HEK293 (cell line): ENCODE data around the gene ISX.
A peak's percentile ranks its signal among the peaks of the same experiment; 100 is the strongest.

ENCODE experiments used
- CTCF ChIA-PET: fragments of 350-600 bp; formaldehyde crosslinking; extraction: SDS; loops from one replicate; lab custom pipeline; 2021; ENCODE audit warnings: antibody characterized with exemption; lab: Yijun Ruan, JAX
- POLR2A ChIA-PET: fragments of 300-600 bp; formaldehyde crosslinking; extraction: SDS; loops from one replicate; lab custom pipeline; 2020; ENCODE audit warnings: antibody characterized with exemption, inconsistent platforms; lab: Yijun Ruan, JAX
- H3K27ac ChIP-seq: fragments of 200-500 bp; sonication (Bioruptor generic); 2 replicates; pipeline ENCODE4 v1.5.1; 2014; ENCODE audit warnings: low read depth, low read length, control low read depth, inconsistent platforms; ENCODE audit errors: extremely low read depth
- H3K36me3 ChIP-seq, 2 experiments: fragments of 200-500 bp in 1 of 2; sonication (Bioruptor generic) in 1 of 2; 1 replicate in 1 of 2; 2 replicates in 1 of 2; pipeline ENCODE4 v1.5.1; 2014 to 2017; ENCODE audit warnings: inconsistent platforms in 2 of 2, low read length in 2 of 2; ENCODE audit not compliant: control insufficient read depth in 2 of 2, insufficient read depth in 1 of 2
- H3K4me1 ChIP-seq: fragments of 200-500 bp; sonication (Bioruptor generic); 2 replicates; pipeline ENCODE4 v1.5.1; 2014; ENCODE audit warnings: mild to moderate bottlenecking, low read length, inconsistent platforms; ENCODE audit not compliant: control insufficient read depth, insufficient read depth
- H3K4me3 ChIP-seq: 2 replicates; pipeline ENCODE4 v1.5.1; 2011; ENCODE audit warnings: low read depth, mild to moderate bottlenecking, control low read depth, low read length, moderate library complexity
- H3K9me3 ChIP-seq: fragments of 200-500 bp; sonication (Bioruptor generic); 2 replicates; pipeline ENCODE4 v1.5.1; 2014; ENCODE audit warnings: low read depth, low read length, inconsistent platforms; ENCODE audit not compliant: control insufficient read depth, insufficient read depth
- GLI2 ChIP-seq: fragments of 450-650 bp; formaldehyde crosslinking; IDR thresholded peaks from 2 replicates; pipeline ENCODE4; 2017; ENCODE audit warnings: missing biosample characterization, missing genetic modification characterization, low read depth, borderline replicate concordance
- SETDB1 ChIP-seq: IDR thresholded peaks from one replicate; pipeline ENCODE4 v1.6.1; 2017; ENCODE audit warnings: mild to moderate bottlenecking, low read length, moderate library complexity, mixed read lengths; ENCODE audit not compliant: insufficient read length
- ZEB2 ChIP-seq: fragments of 450-650 bp; formaldehyde crosslinking; IDR thresholded peaks from 2 replicates; pipeline ENCODE4 v1.5.1; 2016; ENCODE audit warnings: missing biosample characterization, missing genetic modification characterization
- ZNF157 ChIP-seq: fragments of 450-650 bp; formaldehyde crosslinking; IDR thresholded peaks from 2 replicates; pipeline ENCODE4 v1.5.1; 2016; ENCODE audit warnings: missing biosample characterization, missing genetic modification characterization
- ZNF302 ChIP-seq: fragments of 450-650 bp; formaldehyde crosslinking; IDR thresholded peaks from 2 replicates; pipeline ENCODE4 v1.5.1; 2016; ENCODE audit warnings: missing biosample characterization, missing genetic modification characterization, low read depth
- ZNF350 ChIP-seq: fragments of 450-650 bp; formaldehyde crosslinking; IDR thresholded peaks from 2 replicates; pipeline ENCODE4 v1.5.0; 2017; ENCODE audit warnings: missing biosample characterization, mild to moderate bottlenecking, missing genetic modification characterization
- ZNF423 ChIP-seq: fragments of 450-650 bp; formaldehyde crosslinking; IDR thresholded peaks from 2 replicates; pipeline ENCODE4 v1.5.1; 2016; ENCODE audit warnings: missing biosample characterization, missing genetic modification characterization
- ZNF48 ChIP-seq: fragments of 450-650 bp; formaldehyde crosslinking; IDR thresholded peaks from 2 replicates; pipeline ENCODE4 v1.5.1; 2016; ENCODE audit warnings: missing biosample characterization, missing genetic modification characterization
- ZNF624 ChIP-seq: fragments of 450-650 bp; formaldehyde crosslinking; IDR thresholded peaks from 2 replicates; pipeline ENCODE4 v1.5.1; 2017; ENCODE audit warnings: missing biosample characterization, missing genetic modification characterization
- ZNF629 ChIP-seq: fragments of 450-650 bp; formaldehyde crosslinking; IDR thresholded peaks from 2 replicates; pipeline ENCODE4 v1.5.1; 2017; ENCODE audit warnings: missing biosample characterization, missing genetic modification characterization
- ZNF701 ChIP-seq: fragments of 450-650 bp; formaldehyde crosslinking; IDR thresholded peaks from 2 replicates; pipeline ENCODE4 v1.5.1; 2016; ENCODE audit warnings: missing biosample characterization, missing genetic modification characterization
- ZNF777 ChIP-seq: fragments of 450-650 bp; formaldehyde crosslinking; IDR thresholded peaks from 2 replicates; pipeline ENCODE4 v1.5.1; 2017; ENCODE audit warnings: missing biosample characterization, missing genetic modification characterization, borderline replicate concordance
- TF ChIP-seq, protein P1 (sequence below): fragments of 450-650 bp; formaldehyde crosslinking; IDR thresholded peaks from 2 replicates; pipeline ENCODE4 v1.5.1; 2016; ENCODE audit warnings: missing biosample characterization, missing genetic modification characterization
- TF ChIP-seq, protein P2 (sequence below): fragments of 450-650 bp; formaldehyde crosslinking; IDR thresholded peaks from 2 replicates; pipeline ENCODE4 v1.5.1; 2016; ENCODE audit warnings: missing biosample characterization, missing genetic modification characterization
- TF ChIP-seq, protein P3 (sequence below): fragments of 450-650 bp; formaldehyde crosslinking; IDR thresholded peaks from 2 replicates; pipeline ENCODE4 v1.5.1; 2016; ENCODE audit warnings: missing biosample characterization, missing genetic modification characterization
- TF ChIP-seq, protein P4 (sequence below): fragments of 450-650 bp; formaldehyde crosslinking; IDR thresholded peaks from 2 replicates; pipeline ENCODE4 v1.5.1; 2016; ENCODE audit warnings: missing biosample characterization, missing genetic modification characterization
- TF ChIP-seq, protein P5 (sequence below): fragments of 450-650 bp; formaldehyde crosslinking; IDR thresholded peaks from 2 replicates; pipeline ENCODE4 v1.5.1; 2017; ENCODE audit warnings: missing biosample characterization, missing genetic modification characterization
- TF ChIP-seq, protein P6 (sequence below): fragments of 450-650 bp; formaldehyde crosslinking; IDR thresholded peaks from 2 replicates; pipeline ENCODE4 v1.5.1; 2016; ENCODE audit warnings: missing biosample characterization, missing genetic modification characterization
- TF ChIP-seq, protein P7 (sequence below): fragments of 450-650 bp; formaldehyde crosslinking; conservative IDR thresholded peaks from 2 replicates; pipeline ENCODE4 v1.5.1; 2016; ENCODE audit warnings: low read depth, missing biosample characterization, missing genetic modification characterization

ISX gene

DNA sequence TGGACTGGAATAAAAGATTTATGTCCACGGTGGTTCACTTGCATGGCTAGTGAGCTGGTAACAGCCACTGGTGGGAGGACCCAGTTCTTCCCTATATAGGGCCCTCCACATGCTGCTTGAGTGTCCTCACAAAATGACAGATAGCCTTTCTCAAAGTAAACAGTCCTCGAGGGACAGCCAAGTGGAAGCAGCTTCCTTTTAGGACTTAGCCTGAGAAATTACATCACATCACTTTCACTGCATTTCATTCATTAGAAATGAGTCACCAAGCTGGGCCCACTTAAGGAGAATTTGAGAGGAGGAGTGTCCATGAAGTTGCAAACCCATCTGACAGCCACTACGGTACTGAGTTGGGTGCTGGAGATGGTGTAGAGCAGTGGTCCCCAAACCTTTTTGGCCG lies 7.0 kb downstream of the ISX start:
- H3K27ac ChIP-seq, result no peak overlapping the region
- H3K36me3 ChIP-seq, result no peaks in the 10 kb centered on the region
- H3K9me3 ChIP-seq, result no peaks in the 10 kb centered on the region
- H3K4me3 ChIP-seq, result no peak overlapping the region
- POLR2A ChIA-PET, result no interaction called here
- CTCF ChIA-PET, result interaction anchor here (0.7 kb wide), 1 partner anchor 45 kb away, joined by 3 read pairs; no protein-coding TSS in a partner anchor
- H3K4me1 ChIP-seq, result no peaks in the 10 kb centered on the region
- TF ChIP-seq, protein P1, sequence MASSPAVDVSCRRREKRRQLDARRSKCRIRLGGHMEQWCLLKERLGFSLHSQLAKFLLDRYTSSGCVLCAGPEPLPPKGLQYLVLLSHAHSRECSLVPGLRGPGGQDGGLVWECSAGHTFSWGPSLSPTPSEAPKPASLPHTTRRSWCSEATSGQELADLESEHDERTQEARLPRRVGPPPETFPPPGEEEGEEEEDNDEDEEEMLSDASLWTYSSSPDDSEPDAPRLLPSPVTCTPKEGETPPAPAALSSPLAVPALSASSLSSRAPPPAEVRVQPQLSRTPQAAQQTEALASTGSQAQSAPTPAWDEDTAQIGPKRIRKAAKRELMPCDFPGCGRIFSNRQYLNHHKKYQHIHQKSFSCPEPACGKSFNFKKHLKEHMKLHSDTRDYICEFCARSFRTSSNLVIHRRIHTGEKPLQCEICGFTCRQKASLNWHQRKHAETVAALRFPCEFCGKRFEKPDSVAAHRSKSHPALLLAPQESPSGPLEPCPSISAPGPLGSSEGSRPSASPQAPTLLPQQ (tag by site-specific recombination), result peak; percentile 99
- TF ChIP-seq ZNF48 (tag by site-specific recombination), result no peak
- TF ChIP-seq, protein P2, sequence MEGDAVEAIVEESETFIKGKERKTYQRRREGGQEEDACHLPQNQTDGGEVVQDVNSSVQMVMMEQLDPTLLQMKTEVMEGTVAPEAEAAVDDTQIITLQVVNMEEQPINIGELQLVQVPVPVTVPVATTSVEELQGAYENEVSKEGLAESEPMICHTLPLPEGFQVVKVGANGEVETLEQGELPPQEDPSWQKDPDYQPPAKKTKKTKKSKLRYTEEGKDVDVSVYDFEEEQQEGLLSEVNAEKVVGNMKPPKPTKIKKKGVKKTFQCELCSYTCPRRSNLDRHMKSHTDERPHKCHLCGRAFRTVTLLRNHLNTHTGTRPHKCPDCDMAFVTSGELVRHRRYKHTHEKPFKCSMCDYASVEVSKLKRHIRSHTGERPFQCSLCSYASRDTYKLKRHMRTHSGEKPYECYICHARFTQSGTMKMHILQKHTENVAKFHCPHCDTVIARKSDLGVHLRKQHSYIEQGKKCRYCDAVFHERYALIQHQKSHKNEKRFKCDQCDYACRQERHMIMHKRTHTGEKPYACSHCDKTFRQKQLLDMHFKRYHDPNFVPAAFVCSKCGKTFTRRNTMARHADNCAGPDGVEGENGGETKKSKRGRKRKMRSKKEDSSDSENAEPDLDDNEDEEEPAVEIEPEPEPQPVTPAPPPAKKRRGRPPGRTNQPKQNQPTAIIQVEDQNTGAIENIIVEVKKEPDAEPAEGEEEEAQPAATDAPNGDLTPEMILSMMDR (tag by site-specific recombination), result no peak
- no peak for TF ChIP-seq GLI2 (tag by site-specific recombination)
- TF ChIP-seq, protein P3, sequence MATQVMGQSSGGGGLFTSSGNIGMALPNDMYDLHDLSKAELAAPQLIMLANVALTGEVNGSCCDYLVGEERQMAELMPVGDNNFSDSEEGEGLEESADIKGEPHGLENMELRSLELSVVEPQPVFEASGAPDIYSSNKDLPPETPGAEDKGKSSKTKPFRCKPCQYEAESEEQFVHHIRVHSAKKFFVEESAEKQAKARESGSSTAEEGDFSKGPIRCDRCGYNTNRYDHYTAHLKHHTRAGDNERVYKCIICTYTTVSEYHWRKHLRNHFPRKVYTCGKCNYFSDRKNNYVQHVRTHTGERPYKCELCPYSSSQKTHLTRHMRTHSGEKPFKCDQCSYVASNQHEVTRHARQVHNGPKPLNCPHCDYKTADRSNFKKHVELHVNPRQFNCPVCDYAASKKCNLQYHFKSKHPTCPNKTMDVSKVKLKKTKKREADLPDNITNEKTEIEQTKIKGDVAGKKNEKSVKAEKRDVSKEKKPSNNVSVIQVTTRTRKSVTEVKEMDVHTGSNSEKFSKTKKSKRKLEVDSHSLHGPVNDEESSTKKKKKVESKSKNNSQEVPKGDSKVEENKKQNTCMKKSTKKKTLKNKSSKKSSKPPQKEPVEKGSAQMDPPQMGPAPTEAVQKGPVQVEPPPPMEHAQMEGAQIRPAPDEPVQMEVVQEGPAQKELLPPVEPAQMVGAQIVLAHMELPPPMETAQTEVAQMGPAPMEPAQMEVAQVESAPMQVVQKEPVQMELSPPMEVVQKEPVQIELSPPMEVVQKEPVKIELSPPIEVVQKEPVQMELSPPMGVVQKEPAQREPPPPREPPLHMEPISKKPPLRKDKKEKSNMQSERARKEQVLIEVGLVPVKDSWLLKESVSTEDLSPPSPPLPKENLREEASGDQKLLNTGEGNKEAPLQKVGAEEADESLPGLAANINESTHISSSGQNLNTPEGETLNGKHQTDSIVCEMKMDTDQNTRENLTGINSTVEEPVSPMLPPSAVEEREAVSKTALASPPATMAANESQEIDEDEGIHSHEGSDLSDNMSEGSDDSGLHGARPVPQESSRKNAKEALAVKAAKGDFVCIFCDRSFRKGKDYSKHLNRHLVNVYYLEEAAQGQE (tag by site-specific recombination), result no peak
- TF ChIP-seq ZNF701, result no peak
- TF ChIP-seq, protein P4, sequence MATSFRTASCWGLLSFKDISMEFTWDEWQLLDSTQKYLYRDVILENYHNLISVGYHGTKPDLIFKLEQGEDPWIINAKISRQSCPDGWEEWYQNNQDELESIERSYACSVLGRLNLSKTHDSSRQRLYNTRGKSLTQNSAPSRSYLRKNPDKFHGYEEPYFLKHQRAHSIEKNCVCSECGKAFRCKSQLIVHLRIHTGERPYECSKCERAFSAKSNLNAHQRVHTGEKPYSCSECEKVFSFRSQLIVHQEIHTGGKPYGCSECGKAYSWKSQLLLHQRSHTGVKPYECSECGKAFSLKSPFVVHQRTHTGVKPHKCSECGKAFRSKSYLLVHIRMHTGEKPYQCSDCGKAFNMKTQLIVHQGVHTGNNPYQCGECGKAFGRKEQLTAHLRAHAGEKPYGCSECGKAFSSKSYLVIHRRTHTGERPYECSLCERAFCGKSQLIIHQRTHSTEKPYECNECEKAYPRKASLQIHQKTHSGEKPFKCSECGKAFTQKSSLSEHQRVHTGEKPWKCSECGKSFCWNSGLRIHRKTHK (tag by site-specific recombination), result no peak
- TF ChIP-seq, protein P5, sequence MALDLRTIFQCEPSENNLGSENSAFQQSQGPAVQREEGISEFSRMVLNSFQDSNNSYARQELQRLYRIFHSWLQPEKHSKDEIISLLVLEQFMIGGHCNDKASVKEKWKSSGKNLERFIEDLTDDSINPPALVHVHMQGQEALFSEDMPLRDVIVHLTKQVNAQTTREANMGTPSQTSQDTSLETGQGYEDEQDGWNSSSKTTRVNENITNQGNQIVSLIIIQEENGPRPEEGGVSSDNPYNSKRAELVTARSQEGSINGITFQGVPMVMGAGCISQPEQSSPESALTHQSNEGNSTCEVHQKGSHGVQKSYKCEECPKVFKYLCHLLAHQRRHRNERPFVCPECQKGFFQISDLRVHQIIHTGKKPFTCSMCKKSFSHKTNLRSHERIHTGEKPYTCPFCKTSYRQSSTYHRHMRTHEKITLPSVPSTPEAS, result no peak
- peak; percentile 63; the same call in 1 of the 2 replicates for TF ChIP-seq ZEB2 (tag by site-specific recombination)
- no peak for TF ChIP-seq ZNF302
- TF ChIP-seq, protein P6, sequence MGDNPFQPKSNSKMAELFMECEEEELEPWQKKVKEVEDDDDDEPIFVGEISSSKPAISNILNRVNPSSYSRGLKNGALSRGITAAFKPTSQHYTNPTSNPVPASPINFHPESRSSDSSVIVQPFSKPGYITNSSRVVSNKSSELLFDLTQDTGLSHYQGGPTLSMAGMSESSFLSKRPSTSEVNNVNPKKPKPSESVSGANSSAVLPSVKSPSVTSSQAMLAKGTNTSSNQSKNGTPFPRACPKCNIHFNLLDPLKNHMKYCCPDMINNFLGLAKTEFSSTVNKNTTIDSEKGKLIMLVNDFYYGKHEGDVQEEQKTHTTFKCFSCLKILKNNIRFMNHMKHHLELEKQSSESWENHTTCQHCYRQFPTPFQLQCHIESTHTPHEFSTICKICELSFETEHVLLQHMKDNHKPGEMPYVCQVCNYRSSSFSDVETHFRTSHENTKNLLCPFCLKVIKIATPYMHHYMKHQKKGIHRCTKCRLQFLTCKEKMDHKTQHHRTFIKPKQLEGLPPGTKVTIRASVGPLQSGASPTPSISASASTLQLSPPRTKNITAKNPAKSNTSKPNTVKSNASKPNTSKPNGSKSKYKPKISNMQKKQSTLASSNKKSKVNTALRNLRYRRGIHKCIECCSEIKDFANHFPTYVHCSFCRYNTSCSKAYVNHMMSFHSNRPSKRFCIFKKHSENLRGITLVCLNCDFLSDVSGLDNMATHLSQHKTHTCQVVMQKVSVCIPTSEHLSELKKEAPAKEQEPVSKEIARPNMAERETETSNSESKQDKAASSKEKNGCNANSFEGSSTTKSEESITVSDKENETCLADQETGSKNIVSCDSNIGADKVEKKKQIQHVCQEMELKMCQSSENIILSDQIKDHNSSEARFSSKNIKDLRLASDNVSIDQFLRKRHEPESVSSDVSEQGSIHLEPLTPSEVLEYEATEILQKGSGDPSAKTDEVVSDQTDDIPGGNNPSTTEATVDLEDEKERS, result no peak
- no peak for TF ChIP-seq ZNF624 (tag by site-specific recombination)
- no peak for TF ChIP-seq ZNF777 (tag by site-specific recombination)
- TF ChIP-seq ZNF157, result no peak
- TF ChIP-seq ZNF423 (tag by site-specific recombination), result no peak
- no peak for TF ChIP-seq ZNF350 (tag by site-specific recombination)
- TF ChIP-seq ZNF629, result 0 out of 2 replicates have a peak, but pooled peaks have one; percentile 42
- peak; percentile 24 for TF ChIP-seq SETDB1
- TF ChIP-seq, protein P7, sequence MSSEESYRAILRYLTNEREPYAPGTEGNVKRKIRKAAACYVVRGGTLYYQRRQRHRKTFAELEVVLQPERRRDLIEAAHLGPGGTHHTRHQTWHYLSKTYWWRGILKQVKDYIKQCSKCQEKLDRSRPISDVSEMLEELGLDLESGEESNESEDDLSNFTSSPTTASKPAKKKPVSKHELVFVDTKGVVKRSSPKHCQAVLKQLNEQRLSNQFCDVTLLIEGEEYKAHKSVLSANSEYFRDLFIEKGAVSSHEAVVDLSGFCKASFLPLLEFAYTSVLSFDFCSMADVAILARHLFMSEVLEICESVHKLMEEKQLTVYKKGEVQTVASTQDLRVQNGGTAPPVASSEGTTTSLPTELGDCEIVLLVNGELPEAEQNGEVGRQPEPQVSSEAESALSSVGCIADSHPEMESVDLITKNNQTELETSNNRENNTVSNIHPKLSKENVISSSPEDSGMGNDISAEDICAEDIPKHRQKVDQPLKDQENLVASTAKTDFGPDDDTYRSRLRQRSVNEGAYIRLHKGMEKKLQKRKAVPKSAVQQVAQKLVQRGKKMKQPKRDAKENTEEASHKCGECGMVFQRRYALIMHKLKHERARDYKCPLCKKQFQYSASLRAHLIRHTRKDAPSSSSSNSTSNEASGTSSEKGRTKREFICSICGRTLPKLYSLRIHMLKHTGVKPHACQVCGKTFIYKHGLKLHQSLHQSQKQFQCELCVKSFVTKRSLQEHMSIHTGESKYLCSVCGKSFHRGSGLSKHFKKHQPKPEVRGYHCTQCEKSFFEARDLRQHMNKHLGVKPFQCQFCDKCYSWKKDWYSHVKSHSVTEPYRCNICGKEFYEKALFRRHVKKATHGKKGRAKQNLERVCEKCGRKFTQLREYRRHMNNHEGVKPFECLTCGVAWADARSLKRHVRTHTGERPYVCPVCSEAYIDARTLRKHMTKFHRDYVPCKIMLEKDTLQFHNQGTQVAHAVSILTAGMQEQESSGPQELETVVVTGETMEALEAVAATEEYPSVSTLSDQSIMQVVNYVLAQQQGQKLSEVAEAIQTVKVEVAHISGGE (tag by site-specific recombination), result no peak
